Stimulated activated naive CD8-positive, alpha-beta T cell treated with anti-CD3 and anti-CD28 coated beads, Interleukin-15, amount 100 ng/mL, for 72 hours (primary cell): ENCODE measurements around the gene KLRC4.
"Not testable (repeated sequence)": the region's sequence is repeated elsewhere in the genome, so short reads cannot be mapped to it uniquely, and the experiment has no call there.

Experiments
- ATAC-seq: fragments of 150-1000 bp; cut with Tn5 transposase; 2 replicates; pipeline ENCODE4 v1.10.0; 2021; ENCODE audit warnings: mild to moderate bottlenecking, moderate library complexity
- DNase-seq, 2 donors: peaks; one replicate each; pipeline ENCODE4 v3.0.0; 2021 to 2022
- H3K27ac Mint-ChIP-seq, 2 donors: one replicate each; pipeline ENCODE4 v1.8.0; 2022; ENCODE audit warnings: mild to moderate bottlenecking in 2 of 2, mixed read lengths in 2 of 2, moderate library complexity in 2 of 2
- H3K27me3 Mint-ChIP-seq: one replicate; pipeline ENCODE4 v1.8.0; 2022; ENCODE audit warnings: mixed read lengths
- H3K4me1 Mint-ChIP-seq: one replicate; pipeline ENCODE4 v1.8.0; 2022; ENCODE audit warnings: mild to moderate bottlenecking, mixed read lengths
- H3K4me3 Mint-ChIP-seq, 2 donors: one replicate each; pipeline ENCODE4 v1.8.0; 2022; ENCODE audit warnings: mild to moderate bottlenecking in 2 of 2, mixed read lengths in 2 of 2, moderate library complexity in 1 of 2
- H3K9me3 Mint-ChIP-seq, 2 donors: one replicate each; pipeline ENCODE4 v1.8.0; 2022; ENCODE audit warnings: mixed read lengths in 2 of 2

KLRC4 gene

DNA sequence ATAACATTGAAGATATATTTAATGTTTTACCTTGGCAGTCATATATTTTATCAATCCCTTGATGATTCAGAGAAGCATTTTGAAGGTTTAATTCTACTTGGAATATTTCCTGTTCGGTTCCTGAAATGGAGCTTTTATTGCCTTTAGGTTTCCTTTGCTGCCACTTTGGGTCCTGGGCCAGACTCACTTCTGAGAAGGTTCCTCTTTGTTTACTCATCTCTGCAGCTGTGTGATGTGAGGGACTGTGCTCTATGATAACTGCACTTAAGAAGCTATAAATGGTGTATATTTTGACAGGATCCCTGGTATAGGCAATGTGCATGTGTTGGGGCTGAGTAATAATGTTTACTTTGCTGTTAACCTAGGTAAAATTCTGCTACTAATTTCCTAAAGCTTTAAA lies 10.8 kb upstream of the KLRC4 start, which contains the start of gene KLRC3:
KLRC3 (minus strand) TSS at position 262 of the 400 bp plus-strand sequence; CDS start at position 217, 45 bp downstream.
- ATAC-seq: peak; percentile 62
- H3K4me3 Mint-ChIP-seq: peak within 1 kb of the TSS; percentile 59 to 78
- not testable (repeated sequence) for DNase-seq, H3K9me3 Mint-ChIP-seq, H3K4me1 Mint-ChIP-seq, H3K27me3 Mint-ChIP-seq
- peak within 1 kb of the TSS; percentile 12 to 84 for H3K27ac Mint-ChIP-seq

DNA sequence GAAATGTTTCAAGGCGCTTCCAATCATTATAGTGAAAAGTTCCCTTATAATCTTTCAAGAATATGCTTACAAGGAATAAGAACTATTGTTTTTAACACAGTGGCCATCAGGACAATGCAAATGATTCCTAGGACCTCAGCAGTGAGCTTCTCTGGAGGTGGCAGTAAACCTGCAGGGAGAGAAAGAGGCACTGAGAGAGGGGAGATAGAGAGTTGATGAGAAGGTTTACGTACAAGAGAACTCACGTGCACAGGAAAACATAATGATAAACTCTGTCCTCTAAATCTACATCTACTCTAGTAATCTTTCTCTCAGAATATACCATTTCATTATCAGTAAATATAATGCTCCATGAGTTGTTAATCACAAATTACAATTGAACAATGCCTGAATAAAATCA lies 715 bp downstream of the KLRC4 start:
- no peaks in the 10 kb centered on the region for H3K27me3 Mint-ChIP-seq
- H3K27ac Mint-ChIP-seq: peak overlapping the region in 1 of 2 donors; percentile 65
- no peaks in the 10 kb centered on the region for H3K9me3 Mint-ChIP-seq
- DNase-seq (no peak), ATAC-seq (no peak)
- H3K4me3 Mint-ChIP-seq: peak overlapping the region; percentile 77 to 80
- H3K4me1 Mint-ChIP-seq: peaks cover 18% of the 10 kb centered on the region

DNA sequence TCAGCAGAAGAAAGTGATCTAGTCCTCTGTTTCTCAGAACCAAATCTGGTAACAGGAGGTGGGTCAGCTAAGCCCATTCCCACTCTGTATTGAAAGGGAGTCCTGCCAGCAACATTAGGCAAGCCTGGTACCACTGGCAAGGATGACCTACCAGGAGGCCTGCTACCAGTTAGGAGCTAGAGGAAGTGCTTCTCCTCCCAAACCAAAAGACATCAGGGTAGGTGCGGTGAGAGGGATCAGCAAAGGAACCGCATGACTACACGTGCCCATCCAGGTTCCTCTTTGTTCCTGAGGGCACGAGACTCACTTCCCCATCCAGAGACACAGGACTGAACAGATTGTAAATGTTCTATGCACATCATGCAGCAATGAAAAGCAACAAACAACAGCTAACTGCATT lies 2.8 kb downstream of the KLRC4 start:
- ATAC-seq: no peak
- Mint-ChIP-seq H3K27me3 (no peaks in the 10 kb centered on the region), H3K4me1 (peaks cover 28% of the 10 kb centered on the region), H3K4me3 (peak overlapping the region; percentile 89 to 90), H3K9me3 (no peaks in the 10 kb centered on the region), H3K27ac (peak overlapping the region; percentile 86 to 97)
- DNase-seq: no peak

DNA sequence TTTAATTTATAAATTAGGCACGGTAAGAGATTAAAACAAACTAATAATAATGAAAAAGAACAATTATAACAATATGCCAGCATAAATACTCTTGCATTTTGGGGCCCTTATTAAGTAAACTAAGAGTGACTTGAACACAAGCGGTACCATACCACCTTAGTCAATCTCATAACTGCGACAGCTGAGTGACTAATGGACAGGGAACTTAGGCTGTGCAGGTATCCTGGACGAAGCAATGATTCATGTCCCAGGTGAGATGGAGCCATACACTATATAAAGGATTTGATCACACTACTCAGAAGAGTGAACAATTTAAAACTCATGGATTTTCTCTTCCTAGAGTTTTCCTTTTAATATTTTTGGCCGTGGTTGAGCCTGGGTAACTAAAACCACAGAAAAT lies 4.3 kb downstream of the KLRC4 start:
- peak; percentile 65 for ATAC-seq
- DNase-seq: no peak
- Mint-ChIP-seq H3K9me3 (no peaks in the 10 kb centered on the region), H3K4me3 (peak overlapping the region in 1 of 2 donors; percentile 71), H3K27me3 (no peaks in the 10 kb centered on the region), H3K4me1 (peaks cover 36% of the 10 kb centered on the region), H3K27ac (peak overlapping the region in 1 of 2 donors; percentile 15)

DNA sequence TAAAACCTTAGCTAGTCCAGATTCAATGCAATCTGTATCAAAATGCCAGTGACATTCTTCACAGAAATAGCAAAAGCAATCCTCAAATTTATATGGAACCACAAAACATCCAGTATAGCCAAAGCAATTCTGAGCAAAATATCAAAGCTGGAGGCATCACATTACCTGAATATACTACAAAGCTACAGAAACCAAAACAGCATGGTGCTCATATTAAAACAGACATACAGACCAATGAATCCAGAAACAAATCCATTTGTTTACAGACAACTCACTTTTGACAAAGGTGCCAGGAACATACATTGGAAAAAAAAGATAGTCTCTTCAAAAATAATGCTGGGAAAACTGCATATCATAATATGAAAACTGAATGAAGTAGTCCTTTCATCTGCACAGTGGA lies 4.8 kb downstream of the KLRC4 start:
- H3K9me3 Mint-ChIP-seq: no peaks in the 10 kb centered on the region
- H3K4me3 Mint-ChIP-seq: peak overlapping the region in 1 of 2 donors; percentile 71
- H3K27me3 Mint-ChIP-seq: no peaks in the 10 kb centered on the region
- H3K27ac Mint-ChIP-seq: peak overlapping the region in 1 of 2 donors; percentile 37
- no peak for ATAC-seq
- H3K4me1 Mint-ChIP-seq: peaks cover 40% of the 10 kb centered on the region
- no peak for DNase-seq

DNA sequence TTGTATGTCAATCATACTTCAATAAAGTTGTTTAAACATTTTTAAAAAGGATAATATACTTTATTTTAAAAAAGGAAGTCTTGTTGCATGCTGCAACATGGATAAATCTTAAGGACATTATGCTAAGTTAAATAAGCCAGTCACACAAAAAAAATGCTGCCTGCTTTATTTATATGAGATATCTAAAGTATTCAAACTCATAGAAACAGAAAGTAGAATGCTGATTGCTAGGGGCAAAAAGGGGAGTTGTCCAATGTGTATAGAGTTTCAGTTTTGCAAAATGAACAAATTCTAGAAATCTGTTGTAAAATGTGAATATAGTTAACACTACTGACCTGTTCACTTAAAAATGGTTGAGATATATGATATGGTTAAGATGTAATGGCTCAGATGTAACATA lies 8.7 kb downstream of the KLRC4 start:
- no peaks in the 10 kb centered on the region for H3K9me3 Mint-ChIP-seq
- ATAC-seq (no peak), DNase-seq (no peak)
- H3K4me1 Mint-ChIP-seq: peaks cover 51% of the 10 kb centered on the region
- no peaks in the 10 kb centered on the region for H3K27me3 Mint-ChIP-seq
- peak overlapping the region; percentile 65 to 76 for H3K4me3 Mint-ChIP-seq
- H3K27ac Mint-ChIP-seq: peak overlapping the region in 1 of 2 donors; percentile 29

DNA sequence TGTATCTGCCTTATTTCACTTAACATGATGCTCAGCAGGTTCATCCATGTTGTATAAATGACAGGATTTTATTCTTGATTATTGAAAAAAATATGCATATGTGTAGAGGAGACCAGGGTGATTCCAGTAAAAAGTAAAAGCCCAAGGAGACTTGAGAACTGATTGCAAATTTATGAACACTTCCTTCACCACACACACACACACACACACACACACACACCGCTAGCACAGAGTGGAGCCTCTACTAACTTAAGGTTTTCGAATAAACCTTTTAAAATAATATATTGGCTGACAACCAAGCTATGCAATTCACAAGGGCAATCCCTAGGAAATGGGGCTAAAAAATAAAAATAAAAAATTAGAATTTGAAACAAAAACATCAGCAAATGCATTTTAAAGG lies 11.4 kb downstream of the KLRC4 start:
- Mint-ChIP-seq H3K4me3 (peak overlapping the region; percentile 62 to 73), H3K4me1 (peaks cover 72% of the 10 kb centered on the region)

DNA sequence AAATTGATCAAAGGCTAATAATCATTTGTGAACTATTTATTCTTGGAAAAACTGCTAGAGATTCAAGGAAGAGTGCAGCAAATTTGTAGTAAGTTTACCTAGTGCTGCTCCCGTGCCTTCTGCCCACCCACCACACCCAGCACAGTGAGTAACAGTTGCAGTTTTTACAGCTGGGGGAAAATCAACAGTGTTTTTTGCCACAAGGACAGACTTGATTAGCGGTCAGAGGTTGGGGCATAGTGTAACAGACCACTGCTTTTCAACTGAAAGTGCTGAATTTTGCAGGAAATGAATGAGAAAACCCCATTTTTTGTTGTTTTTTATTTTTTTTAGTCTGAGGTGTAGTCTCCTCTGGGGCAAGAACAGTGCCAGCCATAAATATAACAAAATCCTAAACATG lies 12.3 kb downstream of the KLRC4 start:
- Mint-ChIP-seq H3K27me3 (no peaks in the 10 kb centered on the region), H3K4me3 (peak overlapping the region; percentile 24 to 62), H3K4me1 (peaks cover 76% of the 10 kb centered on the region), H3K27ac (peak overlapping the region in 1 of 2 donors; percentile 60), H3K9me3 (no peaks in the 10 kb centered on the region)
- DNase-seq: peak in 1 of 2 donors; percentile 59
- ATAC-seq: peak; percentile 76

More for the DNA sequence above, 11.4 kb downstream of the KLRC4 start:
- no peaks in the 10 kb centered on the region for H3K27me3 Mint-ChIP-seq
- no peak for ATAC-seq
- peak overlapping the region; percentile 4 to 63 for H3K27ac Mint-ChIP-seq
- no peaks in the 10 kb centered on the region for H3K9me3 Mint-ChIP-seq
- no peak for DNase-seq

DNA sequence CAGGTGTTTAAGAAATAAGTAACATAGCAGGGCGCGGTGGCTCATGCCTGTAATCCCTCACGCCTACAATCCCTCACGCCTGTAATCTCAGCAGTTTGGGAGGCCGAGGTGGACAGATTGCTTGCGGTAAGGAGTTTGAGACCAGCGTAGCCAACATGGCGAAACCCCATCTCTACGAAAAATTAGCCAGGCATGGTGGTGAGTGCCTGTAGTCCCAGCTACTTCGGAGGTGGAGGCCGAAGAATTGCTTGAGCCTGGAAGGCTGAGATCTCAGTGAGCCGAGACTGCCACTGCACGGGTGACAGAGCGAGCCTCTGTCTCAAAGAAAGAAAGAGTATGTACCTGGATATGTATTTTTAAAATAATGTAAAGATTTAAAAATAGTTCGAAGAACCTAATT lies 13.4 kb downstream of the KLRC4 start:
- not testable (repeated sequence) for H3K9me3 Mint-ChIP-seq, H3K27me3 Mint-ChIP-seq, ATAC-seq, DNase-seq
- Mint-ChIP-seq H3K27ac (peak overlapping the region; percentile 16 to 99), H3K4me3 (peak overlapping the region; percentile 7 to 47), H3K4me1 (peaks cover 66% of the 10 kb centered on the region)

DNA sequence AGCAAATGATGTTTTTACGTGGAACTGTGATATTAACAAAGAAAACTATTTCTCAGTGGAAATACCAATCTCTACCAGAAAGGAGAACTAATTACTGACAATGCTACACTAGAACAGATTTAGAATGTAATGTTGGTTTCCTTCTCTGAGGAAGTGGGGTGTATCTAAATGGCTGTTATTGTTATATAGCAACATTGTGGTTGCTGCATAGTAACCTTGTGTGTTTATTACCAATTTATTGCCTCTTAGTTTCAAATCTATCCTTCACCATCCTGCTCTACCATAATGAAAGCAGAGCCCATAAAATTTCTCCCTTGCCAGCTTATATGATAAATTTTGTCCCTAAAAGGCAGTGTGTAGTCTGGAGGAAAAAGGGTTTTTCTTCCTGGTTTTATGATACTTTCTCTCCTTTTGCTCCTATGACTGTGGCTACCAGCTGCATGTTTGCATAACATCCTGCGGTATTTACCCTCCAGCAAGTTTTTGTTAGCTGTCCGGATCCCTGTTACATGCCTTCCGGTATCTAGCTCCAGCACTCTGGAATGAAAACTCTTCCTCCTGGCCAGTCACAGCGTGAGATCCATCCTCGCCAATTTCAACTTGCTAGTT lies 14.1 kb downstream of the KLRC4 start:
- no peak for DNase-seq
- peak overlapping the region; percentile 99 for H3K27ac Mint-ChIP-seq
- H3K4me3 Mint-ChIP-seq: peak overlapping the region; percentile 71 to 75

DNA sequence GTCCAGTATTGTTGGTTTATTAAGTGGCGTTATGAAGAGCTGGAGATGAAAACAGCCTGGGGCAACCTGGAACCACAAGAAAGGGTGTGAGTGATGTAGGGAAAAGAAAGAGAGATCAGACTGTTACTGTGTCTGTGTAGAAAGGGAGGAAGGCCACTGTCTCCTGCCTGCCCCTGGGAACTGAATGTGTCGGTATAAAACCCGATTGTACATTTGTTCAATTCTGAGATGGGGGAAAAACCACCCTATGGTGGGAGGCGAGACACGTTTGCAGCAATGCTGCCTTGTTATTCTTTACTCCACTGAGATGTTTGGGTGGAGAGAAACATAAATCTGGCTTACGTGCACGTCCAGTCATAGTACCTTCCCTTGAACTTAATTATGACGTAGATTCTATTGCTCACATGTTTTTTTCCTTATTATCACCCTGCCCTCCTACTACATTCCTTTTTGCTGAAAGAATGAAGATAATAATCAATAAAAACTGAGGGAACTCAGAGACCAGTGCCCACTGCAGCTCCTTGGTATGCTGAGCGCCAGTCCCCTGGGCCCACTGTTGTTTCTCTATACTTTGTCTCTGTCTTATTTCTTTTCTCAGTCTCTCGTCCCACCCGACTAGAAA lies 14.9 kb downstream of the KLRC4 start:
- ATAC-seq (peak; percentile 74), DNase-seq (peak; percentile 57 to 73)
- peak overlapping the region; percentile 99 for H3K27ac Mint-ChIP-seq
- peak overlapping the region; percentile 71 to 75 for H3K4me3 Mint-ChIP-seq
- not testable (repeated sequence) for H3K27me3 Mint-ChIP-seq, H3K9me3 Mint-ChIP-seq
- peaks cover 62% of the 10 kb centered on the region for H3K4me1 Mint-ChIP-seq

More for the DNA sequence above, 14.1 kb downstream of the KLRC4 start:
- H3K4me1 Mint-ChIP-seq: peaks cover 62% of the 10 kb centered on the region
- H3K27me3 Mint-ChIP-seq: no peaks in the 10 kb centered on the region
- no peaks in the 10 kb centered on the region for H3K9me3 Mint-ChIP-seq
- ATAC-seq: peak; percentile 78

DNA sequence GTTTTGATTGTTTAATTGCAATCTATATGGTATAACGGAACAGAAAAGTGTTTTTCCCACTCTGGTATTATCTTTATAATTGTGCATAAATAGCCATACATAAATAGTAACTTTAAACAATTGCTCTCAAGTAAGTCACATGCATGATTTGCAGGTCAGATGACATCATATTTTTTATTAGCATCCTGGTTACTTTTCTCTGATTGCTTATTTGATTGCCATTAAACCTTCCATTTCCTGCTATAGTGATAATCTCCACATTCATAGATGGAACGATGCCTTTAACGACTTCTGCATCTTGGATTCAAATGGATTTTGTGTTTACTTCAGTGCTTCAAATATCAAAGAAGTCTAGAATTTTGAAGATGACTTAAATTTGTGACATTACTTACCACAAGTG lies 16.3 kb downstream of the KLRC4 start:
- H3K27me3 Mint-ChIP-seq: no peaks in the 10 kb centered on the region
- peaks cover 53% of the 10 kb centered on the region for H3K4me1 Mint-ChIP-seq
- H3K4me3 Mint-ChIP-seq: peak overlapping the region; percentile 61 to 75
- no peak for DNase-seq
- no peaks in the 10 kb centered on the region for H3K9me3 Mint-ChIP-seq
- peak overlapping the region in 1 of 2 donors; percentile 52 for H3K27ac Mint-ChIP-seq
- no peak for ATAC-seq

DNA sequence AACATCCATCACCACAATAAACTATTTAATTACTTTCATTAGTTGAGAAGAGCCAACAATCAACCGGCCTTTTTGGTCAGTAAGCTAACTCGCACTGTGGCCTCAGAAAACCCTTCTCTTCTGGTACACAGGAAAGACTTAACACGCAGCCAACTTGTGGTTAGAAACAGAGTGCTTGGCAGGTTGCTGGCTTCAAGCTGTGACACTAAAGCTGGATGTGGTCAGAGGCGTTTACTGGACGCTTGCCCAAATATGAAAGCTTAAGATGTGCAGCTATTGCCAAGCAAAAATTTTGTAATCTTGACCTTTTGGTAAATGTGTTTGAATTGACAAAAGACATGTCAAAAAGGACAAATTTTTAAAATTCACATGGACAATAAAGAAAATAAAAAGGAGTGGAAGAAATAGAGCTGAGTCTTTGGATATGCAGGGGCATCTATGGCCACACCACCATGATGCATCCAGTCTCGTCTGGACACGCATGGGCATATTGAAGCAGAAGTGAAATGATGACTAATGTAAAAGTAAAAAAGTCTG lies 17.1 kb downstream of the KLRC4 start:
- Mint-ChIP-seq H3K27me3 (no peaks in the 10 kb centered on the region), H3K9me3 (no peaks in the 10 kb centered on the region), H3K4me1 (peaks cover 46% of the 10 kb centered on the region), H3K27ac (peak overlapping the region; percentile 90 to 91), H3K4me3 (peak overlapping the region; percentile 74 to 76)
- DNase-seq: peak in 1 of 2 donors; percentile 64
- ATAC-seq: peak; percentile 63

DNA sequence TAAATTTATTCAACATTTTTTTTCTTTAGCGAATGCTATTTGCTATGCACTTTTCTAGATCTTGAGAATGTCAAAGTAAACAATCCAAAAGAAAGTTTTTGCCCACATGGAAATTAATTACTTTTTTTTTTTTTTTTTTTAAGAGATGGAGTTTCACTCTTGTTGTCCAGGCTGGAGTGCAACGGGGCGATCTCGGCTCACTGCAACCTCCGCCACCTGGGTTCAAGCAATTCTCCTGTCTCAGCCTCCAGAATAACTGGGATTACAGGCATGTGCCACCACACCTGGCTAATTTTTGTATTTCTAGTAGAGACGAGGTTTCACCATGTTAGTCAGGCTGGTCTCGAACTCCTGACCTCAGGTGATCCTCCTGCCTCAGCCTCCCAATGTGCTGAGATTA lies 18.6 kb downstream of the KLRC4 start:
- H3K27me3 Mint-ChIP-seq, DNase-seq, H3K9me3 Mint-ChIP-seq, ATAC-seq: not testable (repeated sequence)
- Mint-ChIP-seq H3K4me1 (peaks cover 39% of the 10 kb centered on the region), H3K27ac (peak overlapping the region; percentile 80 to 97), H3K4me3 (peak overlapping the region; percentile 55 to 72)

DNA sequence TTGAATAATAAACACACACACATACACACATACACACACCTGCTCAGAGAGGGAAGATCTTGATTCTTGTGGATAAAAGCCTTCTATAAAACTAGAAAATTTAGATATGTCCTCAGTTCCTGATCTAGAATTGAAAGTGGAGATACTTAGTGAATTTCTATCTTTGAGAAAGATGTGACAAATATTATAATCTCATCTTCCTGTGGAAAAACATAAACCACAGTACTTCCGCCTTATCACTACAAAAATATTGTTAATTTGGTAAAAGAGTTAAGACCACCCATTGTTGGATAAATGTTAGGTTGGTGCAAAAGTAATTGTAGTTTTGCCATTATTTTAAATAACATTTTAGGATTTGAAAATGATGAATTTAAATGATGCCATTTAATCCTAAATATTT lies 19.7 kb downstream of the KLRC4 start, which contains the start of gene KLRK1:
KLRK1 (minus strand) TSS at position 138 of the 400 bp plus-strand sequence. CDS start 1,231 bp downstream, outside the sequence.
- Mint-ChIP-seq H3K27me3 (no peaks in the 10 kb centered on the region), H3K4me3 (peak within 1 kb of the TSS; percentile 84 to 87), H3K27ac (peak within 1 kb of the TSS; percentile 92 to 95), H3K4me1 (peaks cover 28% of the 10 kb centered on the region), H3K9me3 (no peaks in the 10 kb centered on the region)
- DNase-seq (no peak), ATAC-seq (no peak)
